Measurements from ENCODE around the gene FBXO24.
"Not testable (repeated sequence)": the region's sequence is repeated elsewhere in the genome, so short reads cannot be mapped to it uniquely, and the experiment has no call there.

FBXO24 gene

DNA sequence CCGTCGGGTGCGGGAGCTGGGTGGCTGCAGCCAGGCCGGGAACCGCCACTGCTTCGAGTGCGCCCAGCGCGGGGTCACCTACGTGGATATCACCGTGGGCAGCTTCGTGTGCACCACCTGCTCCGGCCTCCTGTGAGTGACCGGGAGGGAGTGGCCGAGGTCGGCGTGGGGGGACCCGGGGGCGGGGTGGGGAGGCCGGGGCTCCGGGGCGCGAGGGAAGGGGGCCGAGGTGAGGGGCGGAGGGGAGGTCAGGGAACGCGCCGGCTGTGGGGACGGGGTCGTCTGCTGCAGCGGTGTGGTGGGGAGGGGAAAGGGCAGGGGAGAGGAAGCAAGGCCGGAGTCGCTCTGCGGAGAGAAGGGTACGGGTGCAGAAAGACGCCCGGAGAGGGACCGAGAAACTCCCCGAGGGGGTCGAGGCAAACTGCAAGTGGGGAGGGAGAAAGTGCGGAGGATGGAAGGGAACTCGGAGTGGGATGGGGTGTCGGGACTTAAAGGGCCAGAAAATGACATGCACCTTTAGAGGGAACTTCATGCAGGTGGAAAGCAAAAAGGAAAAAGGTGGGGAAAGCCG is 46.6 kb upstream of the FBXO24 start (continued):
- TF ChIP-seq ZNF140 (tag by site-specific recombination; IDR thresholded peaks at IDR 0.05) (no peak), ZSCAN5A (tag by site-specific recombination; IDR thresholded peaks at IDR 0.05) (0 out of 2 replicates have a peak, but pooled peaks have one; percentile 60), ZBTB8A (tag by site-specific recombination; IDR thresholded peaks at IDR 0.05) (peak; percentile 7), ZNF10 (tag by site-specific recombination; IDR thresholded peaks at IDR 0.05) (no peak), ZNF843 (tag by site-specific recombination; IDR thresholded peaks at IDR 0.05) (no peak; the same call in 1 of the 2 replicates), ZNF785 (tag by site-specific recombination; IDR thresholded peaks at IDR 0.05) (0 out of 2 replicates have a peak, but pooled peaks have one; percentile 49), ZNF169 (tag by site-specific recombination; IDR thresholded peaks at IDR 0.05) (no peak), ZNF24 (tag by site-specific recombination; IDR thresholded peaks at IDR 0.05) (no peak), BCL11A (tag by site-specific recombination; IDR thresholded peaks at IDR 0.05; ENCODE audit: low read depth) (no peak), ZNF184 (tag by site-specific recombination; IDR thresholded peaks at IDR 0.05) (no peak), KLF7 (tag by site-specific recombination; IDR thresholded peaks at IDR 0.05; ENCODE audit: borderline replicate concordance) (0 out of 2 replicates have a peak, but pooled peaks have one; percentile 26), ZNF266 (tag by site-specific recombination; IDR thresholded peaks at IDR 0.05; ENCODE audit: low read depth) (no peak), OVOL3 (tag by site-specific recombination; IDR thresholded peaks at IDR 0.05) (no peak), ZNF366 (tag by site-specific recombination; conservative IDR thresholded peaks at IDR 0.05) (0 out of 2 replicates have a peak, but pooled peaks have one; percentile 12), ZNF514 (tag by site-specific recombination; IDR thresholded peaks at IDR 0.05) (no peak), IKZF3 (tag by site-specific recombination; IDR thresholded peaks at IDR 0.05) (no peak), ZNF341 (tag by site-specific recombination; IDR thresholded peaks at IDR 0.05; ENCODE audit: low read depth) (peak; percentile 93), ZNF114 (tag by site-specific recombination; IDR thresholded peaks at IDR 0.05) (no peak), ZNF354C (tag by site-specific recombination; IDR thresholded peaks at IDR 0.05; ENCODE audit: borderline replicate concordance, low read depth) (no peak)
- TF ChIP-seq, protein P1, sequence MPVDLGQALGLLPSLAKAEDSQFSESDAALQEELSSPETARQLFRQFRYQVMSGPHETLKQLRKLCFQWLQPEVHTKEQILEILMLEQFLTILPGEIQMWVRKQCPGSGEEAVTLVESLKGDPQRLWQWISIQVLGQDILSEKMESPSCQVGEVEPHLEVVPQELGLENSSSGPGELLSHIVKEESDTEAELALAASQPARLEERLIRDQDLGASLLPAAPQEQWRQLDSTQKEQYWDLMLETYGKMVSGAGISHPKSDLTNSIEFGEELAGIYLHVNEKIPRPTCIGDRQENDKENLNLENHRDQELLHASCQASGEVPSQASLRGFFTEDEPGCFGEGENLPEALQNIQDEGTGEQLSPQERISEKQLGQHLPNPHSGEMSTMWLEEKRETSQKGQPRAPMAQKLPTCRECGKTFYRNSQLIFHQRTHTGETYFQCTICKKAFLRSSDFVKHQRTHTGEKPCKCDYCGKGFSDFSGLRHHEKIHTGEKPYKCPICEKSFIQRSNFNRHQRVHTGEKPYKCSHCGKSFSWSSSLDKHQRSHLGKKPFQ (tag by site-specific recombination; IDR thresholded peaks at IDR 0.05), result no peak
- TF ChIP-seq, protein P2, sequence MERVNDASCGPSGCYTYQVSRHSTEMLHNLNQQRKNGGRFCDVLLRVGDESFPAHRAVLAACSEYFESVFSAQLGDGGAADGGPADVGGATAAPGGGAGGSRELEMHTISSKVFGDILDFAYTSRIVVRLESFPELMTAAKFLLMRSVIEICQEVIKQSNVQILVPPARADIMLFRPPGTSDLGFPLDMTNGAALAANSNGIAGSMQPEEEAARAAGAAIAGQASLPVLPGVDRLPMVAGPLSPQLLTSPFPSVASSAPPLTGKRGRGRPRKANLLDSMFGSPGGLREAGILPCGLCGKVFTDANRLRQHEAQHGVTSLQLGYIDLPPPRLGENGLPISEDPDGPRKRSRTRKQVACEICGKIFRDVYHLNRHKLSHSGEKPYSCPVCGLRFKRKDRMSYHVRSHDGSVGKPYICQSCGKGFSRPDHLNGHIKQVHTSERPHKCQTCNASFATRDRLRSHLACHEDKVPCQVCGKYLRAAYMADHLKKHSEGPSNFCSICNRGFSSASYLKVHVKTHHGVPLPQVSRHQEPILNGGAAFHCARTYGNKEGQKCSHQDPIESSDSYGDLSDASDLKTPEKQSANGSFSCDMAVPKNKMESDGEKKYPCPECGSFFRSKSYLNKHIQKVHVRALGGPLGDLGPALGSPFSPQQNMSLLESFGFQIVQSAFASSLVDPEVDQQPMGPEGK (tag by site-specific recombination; IDR thresholded peaks at IDR 0.05), result peak; percentile 5; the same call in 1 of the 2 replicates

GRCh38 chr7:100540073-100540723 is 45.9 kb upstream of the FBXO24 start:
- CTCF ChIA-PET, result interaction anchor here (0.5 kb wide), 1 partner anchor 75 kb away, joined by 3 read pairs; no protein-coding TSS in a partner anchor

GRCh38 chr7:100541309-100541708 is 44.8 kb upstream of the FBXO24 start:
- CTCF ChIA-PET, result interaction anchor here (0.6 to 2.9 kb wide), 3 partner anchors 19 to 533 kb away, joined by 3 to 20 read pairs (median 5); no protein-coding TSS in a partner anchor
- POLR2A ChIA-PET; H3K4me3 ChIP-seq (ENCODE audit: low read depth, low read length): not testable (repeated sequence)

More at GRCh38 chr7:100540073-100540723, 45.9 kb upstream of the FBXO24 start:
- H3K36me3 ChIP-seq (ENCODE audit: control insufficient read depth in 2 of 2, insufficient read depth in 1 of 2, low read length in 2 of 2), result no peaks in the 10 kb centered on the region
- TF ChIP-seq ZNF560 (tag by site-specific recombination; IDR thresholded peaks at IDR 0.05; ENCODE audit: borderline replicate concordance), result no peak
- H3K4me1 ChIP-seq (ENCODE audit: control insufficient read depth, insufficient read depth, low read length), result peaks cover 14% of the 10 kb centered on the region
- no peaks in the 10 kb centered on the region for H3K9me3 ChIP-seq (ENCODE audit: control insufficient read depth, insufficient read depth, low read depth, low read length)
- H3K4me3 ChIP-seq (ENCODE audit: low read depth, low read length), result peak overlapping the region; percentile 79
- POLR2A ChIA-PET, result no interaction called here
- H3K27ac ChIP-seq (ENCODE audit: extremely low read depth, low read depth, low read length), result no peak overlapping the region

More at GRCh38 chr7:100541309-100541708, 44.8 kb upstream of the FBXO24 start:
- H3K27ac ChIP-seq (ENCODE audit: extremely low read depth, low read depth, low read length); H3K36me3 ChIP-seq (ENCODE audit: control insufficient read depth in 2 of 2, insufficient read depth in 1 of 2, low read length in 2 of 2); H3K9me3 ChIP-seq (ENCODE audit: control insufficient read depth, insufficient read depth, low read depth, low read length): not testable (repeated sequence)
- peaks cover 25% of the 10 kb centered on the region for H3K4me1 ChIP-seq (ENCODE audit: control insufficient read depth, insufficient read depth, low read length)
